ENCODE data around the gene MAPK13. TPM values are rescaled to one million over a fixed set of nuclear protein-coding genes. Genes with fewer than 3 reads are reported as not detected.
"Not testable (repeated sequence)": the region's sequence is repeated elsewhere in the genome, so short reads cannot be mapped to it uniquely, and the experiment has no call there.

MAPK13 gene
- total RNA-seq, 1 donor from 2014 or later: 97.9 TPM

- no peak for ATAC-seq
Observed at GRCh38 chr6:36115412-36115811, 14.9 kb upstream of the MAPK13 start.

- ATAC-seq: no peak
Observed at GRCh38 chr6:36116066-36116864, 14.0 kb upstream of the MAPK13 start.

GRCh38 chr6:36116943-36117342 lies 13.4 kb upstream of the MAPK13 start:
- ATAC-seq: no peak

- ATAC-seq: no peak
Observed at GRCh38 chr6:36117658-36118549, 12.4 kb upstream of the MAPK13 start.

GRCh38 chr6:36118550-36119107 lies 11.7 kb upstream of the MAPK13 start:
- peak; percentile 86 for ATAC-seq

GRCh38 chr6:36119209-36119608 lies 11.1 kb upstream of the MAPK13 start:
- ATAC-seq: no peak

GRCh38 chr6:36120018-36120417 lies 10.3 kb upstream of the MAPK13 start:
- ATAC-seq: no peak

GRCh38 chr6:36120539-36120938 lies 9.8 kb upstream of the MAPK13 start:
- peak; percentile 16 for ATAC-seq

- ATAC-seq: peak; percentile 53
Observed at GRCh38 chr6:36120979-36121786, 9.1 kb upstream of the MAPK13 start.

GRCh38 chr6:36121787-36122494 lies 8.4 kb upstream of the MAPK13 start:
- ATAC-seq: no peak

- no peak for ATAC-seq
Observed at GRCh38 chr6:36122495-36123269, 7.6 kb upstream of the MAPK13 start.

GRCh38 chr6:36123270-36124139 lies 6.8 kb upstream of the MAPK13 start:
- peak; percentile 71 for ATAC-seq

GRCh38 chr6:36124346-36124745 lies 6.0 kb upstream of the MAPK13 start:
- ATAC-seq: not testable (repeated sequence)

GRCh38 chr6:36124881-36125280 lies 5.4 kb upstream of the MAPK13 start:
- ATAC-seq: no peak

GRCh38 chr6:36125575-36125974 lies 4.7 kb upstream of the MAPK13 start:
- no peak for ATAC-seq

- no peak for ATAC-seq
Observed at GRCh38 chr6:36126121-36126520, 4.2 kb upstream of the MAPK13 start.

GRCh38 chr6:36126553-36127458 lies 3.5 kb upstream of the MAPK13 start:
- ATAC-seq: no peak

- ATAC-seq: peak; percentile 15
Observed at GRCh38 chr6:36127462-36128016, 2.8 kb upstream of the MAPK13 start.
